Adrenal gland (tissue), 12 donors: Measurements from ENCODE around the gene PRDM8. TPM values are rescaled to one million over a fixed set of nuclear protein-coding genes. Genes with fewer than 3 reads are reported as not detected.

ENCODE experiments used
- DNase-seq, 7 donors: peaks; one replicate each; pipeline ENCODE4 v3.0.0-alpha.2; 2019 to 2020
- H3K27ac ChIP-seq, 5 donors: fragments of 200-600 bp; sonication (generic) in 4 of 5; 1 replicate in 3 of 5; 2 replicates in 2 of 5; pipeline versions ENCODE4 v1.5.1 to v1.8.0; 2016 to 2020; ENCODE audit warnings: mild to moderate bottlenecking in 1 of 5
- H3K27me3 ChIP-seq: fragments of 200-600 bp; 2 replicates; pipeline ENCODE4 v1.8.0; 2021
- H3K36me3 ChIP-seq, 2 donors: fragments of 200-600 bp; replicated peaks in 1 of 2; 1 replicate in 1 of 2; 2 replicates in 1 of 2; pipeline versions ENCODE4 v1.5.1 to v1.8.0; 2018 to 2022
- H3K4me1 ChIP-seq, 2 donors: fragments of 200-600 bp; replicated peaks in 1 of 2; 1 replicate in 1 of 2; 2 replicates in 1 of 2; pipeline versions ENCODE4 v1.5.1 to v1.8.0; 2018 to 2021
- H3K4me3 ChIP-seq, 4 donors: fragments of 200-600 bp; sonication (generic) in 3 of 4; one replicate each; pipeline ENCODE4 v1.5.1; 2016 to 2018
- H3K9me3 ChIP-seq, 3 donors: fragments of 200-600 bp; sonication (generic) in 1 of 3; replicated peaks in 1 of 3; 1 replicate in 2 of 3; 2 replicates in 1 of 3; pipeline versions ENCODE4 v1.5.1 to v1.8.0; 2016 to 2021
- POLR2A ChIP-seq, 2 donors: fragments of 450-650 bp; IDR thresholded peaks; one replicate each; pipeline ENCODE4 v1.6.1; 2017; ENCODE audit warnings: antibody characterized with exemption in 2 of 2, mild to moderate bottlenecking in 2 of 2, moderate library complexity in 1 of 2
- WGBS, 4 donors: extraction: QIAGEN DNeasy Blood & Tissue Kit in 2 of 4; methylation state at CpG; one replicate each; pipeline versions ENCODE4 v1.1.5 to v1.1.7; 2013 to 2017; 5-methylcytosine and 5-hydroxymethylcytosine counted together
- intact Hi-C, 2 donors: fragments of 100-400 bp; cut with DNase I; formaldehyde crosslinking; loops; one replicate each; pipeline versions ENCODE4 v1.14.1 to v1.15.0; 2022 to 2023
- polyA plus RNA-seq, 3 donors: library from polyadenylated mRNA; stranded (reverse); fragments of 200-250 nt in 2 of 3; fragments of 350-450 nt in 1 of 3; fragmentation: Illumina TruSeq in 1 of 3; extraction: RNeasy Lipid Tissue Mini Kit (QIAGEN cat#74804) in 1 of 3; gene quantifications; one replicate each; pipeline ENCODE4 v1.2.3, GENCODE V29; 2013 to 2014
- total RNA-seq, 9 donors: library from RNA; depleted of rRNA in 4 of 9; stranded (reverse); fragments of >200 nt in 4 of 9; fragments of 120-200 nt in 1 of 9; fragmentation: NEBNext Ultra II Directional in 1 of 9; extraction: Animal tissue kit (Norgen Biotek cat#: 25700) in 1 of 9; gene quantifications; one replicate each; pipeline versions ENCODE4 v1.1.0 to v1.2.4, GENCODE V29; 2013 to 2023
- TF ChIP-seq, protein P1 (sequence below), 6 experiments: fragments of 450-650 bp in 4 of 6; fragments of 200-600 bp in 2 of 6; sonication (generic) in 1 of 6; IDR thresholded peaks; 1 replicate in 5 of 6; 2 replicates in 1 of 6; pipeline versions ENCODE4 v1.5.1 to v1.8.0; 2016 to 2021; ENCODE audit warnings: antibody characterized with exemption in 6 of 6, mild to moderate bottlenecking in 2 of 6, moderate library complexity in 1 of 6
- donor health status: healthy with polysubstance abuse.
- donor health status: Bipolar disorder and iron deficiency.
- donor health status: DM: yes; HTN: yes; CAD: no.
- donor health status: DM: no; HTN: no; CAD: no.
- donor health status: DM: no; HTN: no; CAD: no.
- donor health status: DM: yes; HTN: yes; CAD: no.

PRDM8 gene
- total and polyA plus RNA-seq, 12 donors, result 0.36 to 5.0 (median 1.6) TPM

DNA sequence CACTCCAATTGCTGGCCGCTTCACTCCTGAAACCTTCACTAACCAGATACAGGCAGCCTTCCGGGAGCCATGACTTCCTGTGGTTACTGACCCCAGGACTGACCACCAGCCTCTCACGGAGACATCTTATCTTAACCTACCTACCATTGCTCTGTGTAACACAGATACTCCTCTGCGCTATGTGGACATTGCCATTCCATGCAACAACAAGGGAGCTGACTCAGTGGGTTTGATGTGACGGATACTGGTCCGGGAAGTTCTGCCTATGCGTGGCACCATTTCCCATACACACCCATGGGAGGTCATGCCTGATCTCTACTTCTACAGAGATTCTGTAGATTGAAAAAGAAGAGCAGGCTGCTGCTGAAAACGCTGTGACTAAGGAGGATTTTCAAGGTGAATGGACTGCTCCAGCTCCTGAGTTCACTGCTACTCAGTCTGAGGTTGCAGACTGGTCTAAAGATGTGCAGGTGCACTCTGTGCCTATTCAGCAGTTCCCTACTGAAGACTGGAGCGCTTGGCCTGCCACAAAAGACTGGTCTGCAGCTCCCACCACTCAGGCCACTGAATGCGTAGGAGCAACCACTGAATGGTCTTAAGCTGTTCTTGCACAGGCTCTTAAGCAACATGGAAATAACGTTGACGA, 35.8 kb upstream of the PRDM8 start:
- Histone ChIP-seq H3K9me3 (no peaks in the 10 kb centered on the region), H3K4me3 (no peak overlapping the region), H3K27me3 (no peaks in the 10 kb centered on the region), H3K36me3 (no peaks in the 10 kb centered on the region), H3K27ac (no peak overlapping the region), H3K4me1 (no peaks in the 10 kb centered on the region)
- 83 to 88% (median 86%) methylated on average over 11 to 12 of the region's 12 CpGs for WGBS, 4 donors
- intact Hi-C loops, result no loop called here
- TF ChIP-seq, protein P1, sequence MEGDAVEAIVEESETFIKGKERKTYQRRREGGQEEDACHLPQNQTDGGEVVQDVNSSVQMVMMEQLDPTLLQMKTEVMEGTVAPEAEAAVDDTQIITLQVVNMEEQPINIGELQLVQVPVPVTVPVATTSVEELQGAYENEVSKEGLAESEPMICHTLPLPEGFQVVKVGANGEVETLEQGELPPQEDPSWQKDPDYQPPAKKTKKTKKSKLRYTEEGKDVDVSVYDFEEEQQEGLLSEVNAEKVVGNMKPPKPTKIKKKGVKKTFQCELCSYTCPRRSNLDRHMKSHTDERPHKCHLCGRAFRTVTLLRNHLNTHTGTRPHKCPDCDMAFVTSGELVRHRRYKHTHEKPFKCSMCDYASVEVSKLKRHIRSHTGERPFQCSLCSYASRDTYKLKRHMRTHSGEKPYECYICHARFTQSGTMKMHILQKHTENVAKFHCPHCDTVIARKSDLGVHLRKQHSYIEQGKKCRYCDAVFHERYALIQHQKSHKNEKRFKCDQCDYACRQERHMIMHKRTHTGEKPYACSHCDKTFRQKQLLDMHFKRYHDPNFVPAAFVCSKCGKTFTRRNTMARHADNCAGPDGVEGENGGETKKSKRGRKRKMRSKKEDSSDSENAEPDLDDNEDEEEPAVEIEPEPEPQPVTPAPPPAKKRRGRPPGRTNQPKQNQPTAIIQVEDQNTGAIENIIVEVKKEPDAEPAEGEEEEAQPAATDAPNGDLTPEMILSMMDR (IDR thresholded peaks at IDR 0.05), result no peak
- no peak for TF ChIP-seq POLR2A (IDR thresholded peaks at IDR 0.05)
- no peak for DNase-seq

DNA sequence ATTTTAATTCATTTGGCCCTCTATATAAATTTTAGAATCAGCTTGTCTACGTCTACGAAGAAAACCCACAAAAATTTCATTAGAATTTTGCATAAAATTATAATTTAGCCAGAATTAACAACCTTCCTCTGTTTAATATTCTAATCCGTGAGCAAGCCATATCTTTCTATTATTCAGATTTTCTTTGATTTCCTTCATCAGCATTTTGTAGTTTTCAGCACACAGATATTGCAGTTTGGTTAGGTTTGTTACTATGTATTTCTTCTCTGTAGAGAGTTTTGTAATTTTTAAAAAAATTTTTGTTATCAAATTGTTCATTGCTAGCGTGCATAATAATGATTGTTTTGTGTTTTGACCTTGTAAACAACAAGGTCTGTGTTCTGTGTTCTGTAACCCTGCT, 34.9 kb upstream of the PRDM8 start:
- 73 to 80% (median 76%) methylated on average over 4 of the region's 4 CpGs for WGBS, 4 donors
- Histone ChIP-seq H3K4me3 (no peak overlapping the region), H3K27ac (no peak overlapping the region), H3K9me3 (no peaks in the 10 kb centered on the region), H3K27me3 (no peaks in the 10 kb centered on the region), H3K36me3 (no peaks in the 10 kb centered on the region), H3K4me1 (no peaks in the 10 kb centered on the region)
- TF ChIP-seq, protein P1 (IDR thresholded peaks at IDR 0.05), result no peak
- no peak for TF ChIP-seq POLR2A (IDR thresholded peaks at IDR 0.05)
- DNase-seq, result no peak
- intact Hi-C loops, result no loop called here

DNA sequence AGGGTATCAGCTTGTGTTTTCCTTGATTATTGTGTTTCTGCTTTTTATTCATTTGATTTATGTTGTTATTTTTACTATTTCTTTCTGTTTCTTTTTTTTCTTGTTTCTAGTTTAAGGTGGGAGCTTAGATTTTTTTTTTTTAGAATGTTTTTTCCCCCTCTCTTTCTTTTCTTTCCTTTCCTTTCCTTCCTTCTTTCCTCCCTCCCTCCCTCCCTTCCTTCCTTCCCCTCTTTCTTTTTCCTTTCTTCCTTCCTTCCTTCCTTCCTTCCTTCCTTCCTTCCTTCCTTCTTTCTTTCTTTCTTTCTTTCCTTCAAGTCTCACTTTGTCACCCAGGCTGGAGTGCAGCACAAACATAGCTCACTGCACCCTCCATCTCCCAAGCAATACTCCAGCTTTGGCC, 31.4 kb upstream of the PRDM8 start:
- TF ChIP-seq POLR2A (IDR thresholded peaks at IDR 0.05), result no peak
- TF ChIP-seq, protein P1 (IDR thresholded peaks at IDR 0.05), result no peak
- no peak for DNase-seq
- Histone ChIP-seq H3K4me3 (no peak overlapping the region), H3K27me3 (no peaks in the 10 kb centered on the region), H3K27ac (no peak overlapping the region), H3K4me1 (no peaks in the 10 kb centered on the region), H3K9me3 (no peaks in the 10 kb centered on the region), H3K36me3 (no peaks in the 10 kb centered on the region)
- intact Hi-C loops, result no loop called here

DNA sequence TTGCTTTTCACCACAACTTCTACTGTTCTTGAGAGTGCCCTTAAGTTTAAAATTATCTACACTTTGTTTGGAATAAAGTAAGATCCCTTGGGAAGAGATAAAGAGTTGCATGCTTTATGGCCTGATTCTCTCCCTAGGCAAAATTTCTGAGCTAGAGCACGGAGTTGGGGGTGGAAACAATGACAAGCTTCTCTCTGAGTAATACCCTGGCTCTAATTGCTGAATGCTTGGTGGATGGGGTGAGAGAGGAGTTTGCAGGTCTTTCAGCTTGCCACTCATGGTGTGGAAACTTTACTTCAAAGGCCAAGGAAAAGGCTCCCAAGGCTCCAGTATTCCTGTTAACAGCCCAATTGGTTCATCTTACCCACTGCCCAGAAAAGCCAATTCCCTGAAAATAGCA, 26.1 kb upstream of the PRDM8 start:
- no peak for DNase-seq
- Histone ChIP-seq H3K4me3 (no peak overlapping the region), H3K36me3 (no peaks in the 10 kb centered on the region), H3K4me1 (no peaks in the 10 kb centered on the region), H3K27me3 (no peaks in the 10 kb centered on the region), H3K9me3 (no peaks in the 10 kb centered on the region), H3K27ac (no peak overlapping the region)
- TF ChIP-seq, protein P1 (IDR thresholded peaks at IDR 0.05), result no peak
- no peak for TF ChIP-seq POLR2A (IDR thresholded peaks at IDR 0.05)
- intact Hi-C loops, result no loop called here
- 59 to 60% (median 60%) methylated on average over 1 of the region's 1 CpG for WGBS, 4 donors
